ENCODE data around the gene PTPRN2. TPM values are rescaled to one million over a fixed set of nuclear protein-coding genes. Genes with fewer than 3 reads are reported as not detected.

The PTPRN2 gene
- total and polyA plus RNA-seq, 2 of the 13 experiments (the other 11 are each of a cell fraction or from before 2014, with no cell fraction given): 2.5 to 24.2 TPM

- TF ChIP-seq HNRNPLL (IDR thresholded peaks at IDR 0.05; ENCODE audit: low read depth, low read length, poor library complexity, severe bottlenecking): no peak
Measured at GRCh38 chr7:157970744-157971143, 616.9 kb downstream of the PTPRN2 start (continued).

DNA sequence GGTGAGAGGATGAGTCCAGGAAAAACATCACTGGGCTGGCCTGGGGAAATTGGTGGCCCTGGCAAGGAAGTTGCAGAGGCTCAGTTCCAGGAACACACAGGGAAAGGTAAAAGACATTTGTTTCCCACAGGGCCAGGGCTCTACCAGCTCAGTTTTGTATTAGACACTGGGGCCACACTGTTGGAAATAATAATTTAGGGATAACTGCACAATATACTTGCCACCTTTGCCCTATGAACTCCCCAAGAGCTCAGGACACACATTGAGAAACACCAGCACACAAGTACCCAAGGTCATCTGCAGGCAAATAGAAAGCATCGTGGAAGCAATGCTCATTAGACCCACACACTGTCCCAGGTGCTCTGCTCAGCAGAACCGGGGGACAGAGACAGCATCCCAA lies 617.6 kb downstream of the PTPRN2 start:
- H3K27me3 ChIP-seq (ENCODE audit: control insufficient read depth in 1 of 2, insufficient read depth in 2 of 2, low read length in 2 of 2): no peaks in the 10 kb centered on the region
- H2AFZ ChIP-seq (ENCODE audit: low read length): no peak overlapping the region
- in situ Hi-C loops (cut with HindIII; ENCODE audit: extremely low pct_ligation_motif_present, low pct_unique_long_range_greater_than_20kb) (no loop called here), intact Hi-C loops (cut with micrococcal nuclease; ENCODE audit: unreplicated experiment) (no loop called here)
- H3K4me2 ChIP-seq (ENCODE audit: low read depth, low read length): no peak overlapping the region
- H3K9me3 ChIP-seq (ENCODE audit: low read length): peaks cover 13% of the 10 kb centered on the region; the same call in 1 of the 2 replicates
- ATAC-seq (peak; percentile 42; the same call in 2 of the 3 replicates), FAIRE-seq (no peak), DNase-seq (ENCODE audit: low spot score) (no peak)
- no peaks in the 10 kb centered on the region for H3K4me1 ChIP-seq (ENCODE audit: insufficient read depth, low read length)
- BruUV-seq (replicated peaks): no TSS peak
- WGBS (ENCODE audit: low lambda C conversion rate): 28% methylated on average over 2 of the region's 2 CpGs
- TF ChIP-seq RFXANK (CRISPR knock-in tag; IDR thresholded peaks at IDR 0.05) (no peak), ZNF101 (CRISPR knock-in tag; IDR thresholded peaks at IDR 0.05; ENCODE audit: borderline replicate concordance, low read depth) (peak; percentile 87; the same call in 1 of the 2 replicates), MTA1 (CRISPR knock-in tag; IDR thresholded peaks at IDR 0.05; ENCODE audit: borderline replicate concordance) (no peak), FLYWCH1 (CRISPR knock-in tag; IDR thresholded peaks at IDR 0.05) (no peak)
- no peak overlapping the region for H3K4me3 ChIP-seq (replicated peaks in 1 of 3; ENCODE audit: insufficient read depth in 1 of 3, low read depth in 2 of 3, low read length in 3 of 3)
- H4K20me1 ChIP-seq (ENCODE audit: insufficient read depth, low read length): no peaks in the 10 kb centered on the region; the same call in 1 of the 2 replicates
- ChIA-PET POLR2A (no interaction called here), CTCF (ENCODE audit: low intra/inter-chr PET ratio, low total read pairs) (no interaction called here)
- H3K9ac ChIP-seq (ENCODE audit: insufficient read depth, low read depth, low read length): no peak overlapping the region
- H3K79me2 ChIP-seq (ENCODE audit: insufficient read depth, low read length): no peaks in the 10 kb centered on the region
- H3K36me3 ChIP-seq (replicated peaks in 1 of 2; ENCODE audit: control insufficient read depth in 1 of 2, insufficient read depth in 2 of 2, low read length in 2 of 2): no peaks in the 10 kb centered on the region
- H3K27ac ChIP-seq (ENCODE audit: extremely low read length, insufficient read depth, low read length): no peak overlapping the region

DNA sequence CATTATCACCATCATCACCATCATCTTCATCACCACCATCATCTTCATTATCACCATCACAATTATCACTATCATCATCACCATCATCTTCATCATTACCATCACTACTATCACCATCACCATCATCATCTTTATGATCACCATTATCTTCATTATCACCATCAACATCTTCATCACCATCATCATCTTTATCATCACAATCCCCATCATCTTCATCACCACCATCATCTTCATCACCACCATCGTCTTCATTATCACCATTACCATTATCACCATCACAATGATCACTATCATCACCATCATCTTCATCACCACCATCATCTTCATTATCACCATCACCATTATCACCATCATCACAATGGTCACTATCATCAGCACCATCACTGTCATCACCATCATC lies 621.1 kb downstream of the PTPRN2 start:
- no peak overlapping the region for H2AFZ ChIP-seq (ENCODE audit: low read length)
- peaks cover 4% of the 10 kb centered on the region; the same call in 1 of the 2 replicates for H4K20me1 ChIP-seq (ENCODE audit: insufficient read depth, low read length)
- in situ Hi-C loops (cut with HindIII; ENCODE audit: extremely low pct_ligation_motif_present, low pct_unique_long_range_greater_than_20kb) (no loop called here), intact Hi-C loops (cut with micrococcal nuclease; ENCODE audit: unreplicated experiment) (no loop called here)
- no peaks in the 10 kb centered on the region for H3K27me3 ChIP-seq (ENCODE audit: control insufficient read depth in 1 of 2, insufficient read depth in 2 of 2, low read length in 2 of 2)
- FAIRE-seq (no peak), ATAC-seq (no peak), DNase-seq (ENCODE audit: low spot score) (no peak)
- ChIA-PET CTCF (ENCODE audit: low intra/inter-chr PET ratio, low total read pairs) (no interaction called here), POLR2A (no interaction called here)
- H3K9ac ChIP-seq (ENCODE audit: insufficient read depth, low read depth, low read length): no peak overlapping the region
- no TSS peak for BruUV-seq (replicated peaks)
- no peak overlapping the region for H3K4me3 ChIP-seq (replicated peaks in 1 of 3; ENCODE audit: insufficient read depth in 1 of 3, low read depth in 2 of 3, low read length in 3 of 3)
- no peak overlapping the region for H3K4me2 ChIP-seq (ENCODE audit: low read depth, low read length)
- H3K79me2 ChIP-seq (ENCODE audit: insufficient read depth, low read length): no peaks in the 10 kb centered on the region
- H3K9me3 ChIP-seq (ENCODE audit: low read length): peaks cover 13% of the 10 kb centered on the region; the same call in 1 of the 2 replicates
- no peaks in the 10 kb centered on the region for H3K36me3 ChIP-seq (replicated peaks in 1 of 2; ENCODE audit: control insufficient read depth in 1 of 2, insufficient read depth in 2 of 2, low read length in 2 of 2)
- 32% methylated on average over 1 of the region's 1 CpG for WGBS (ENCODE audit: low lambda C conversion rate)
- H3K27ac ChIP-seq (ENCODE audit: extremely low read length, insufficient read depth, low read length): no peak overlapping the region
- H3K4me1 ChIP-seq (ENCODE audit: insufficient read depth, low read length): peaks cover 15% of the 10 kb centered on the region
- TF ChIP-seq ELF1 (CRISPR knock-in tag; IDR thresholded peaks at IDR 0.05): no peak
- no peak for TF ChIP-seq ZBTB1 (CRISPR knock-in tag; IDR thresholded peaks at IDR 0.05; ENCODE audit: borderline replicate concordance)
- TF ChIP-seq ZBTB49 (CRISPR knock-in tag; IDR thresholded peaks at IDR 0.05; ENCODE audit: borderline replicate concordance): no peak
- TF ChIP-seq POLR2AphosphoS2 (IDR thresholded peaks at IDR 0.05; ENCODE audit: low read depth, low read length): no peak
- TF ChIP-seq ZFP36L2 (CRISPR knock-in tag; IDR thresholded peaks at IDR 0.05): no peak
- TF ChIP-seq, protein P1, sequence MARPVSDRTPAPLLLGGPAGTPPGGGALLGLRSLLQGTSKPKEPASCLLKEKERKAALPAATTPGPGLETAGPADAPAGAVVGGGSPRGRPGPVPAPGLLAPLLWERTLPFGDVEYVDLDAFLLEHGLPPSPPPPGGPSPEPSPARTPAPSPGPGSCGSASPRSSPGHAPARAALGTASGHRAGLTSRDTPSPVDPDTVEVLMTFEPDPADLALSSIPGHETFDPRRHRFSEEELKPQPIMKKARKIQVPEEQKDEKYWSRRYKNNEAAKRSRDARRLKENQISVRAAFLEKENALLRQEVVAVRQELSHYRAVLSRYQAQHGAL (CRISPR knock-in tag; IDR thresholded peaks at IDR 0.05; ENCODE audit: not compliant biosample characterization): no peak
- no peak for TF ChIP-seq MEF2D (CRISPR knock-in tag; IDR thresholded peaks at IDR 0.05)
- TF ChIP-seq ZNF850 (CRISPR knock-in tag; conservative IDR thresholded peaks at IDR 0.05): no peak
- no peak for TF ChIP-seq TBX2 (CRISPR knock-in tag; IDR thresholded peaks at IDR 0.05; ENCODE audit: borderline replicate concordance)
- peak; percentile 88 for TF ChIP-seq CREB1 (IDR thresholded peaks at IDR 0.05)
- no peak for TF ChIP-seq CREB1 (CRISPR knock-in tag; IDR thresholded peaks at IDR 0.05)
